CD14-positive monocyte (primary cell): ENCODE data around the gene CMPK1. TPM values are rescaled to one million over a fixed set of nuclear protein-coding genes. Genes with fewer than 3 reads are reported as not detected.

Source experiments
- DNase-seq, 3 donors: peaks; one replicate each; pipeline ENCODE4 v3.0.0-alpha.2; 2011 to 2022
- H2AFZ ChIP-seq: 2 replicates; pipeline ENCODE4 v1.6.0; 2012; ENCODE audit warnings: mild to moderate bottlenecking, low read depth, low read length, inconsistent platforms; ENCODE audit not compliant: insufficient read depth, poor library complexity, severe bottlenecking
- H3K27ac ChIP-seq, 2 donors: 1 replicate in 1 of 2; 2 replicates in 1 of 2; pipeline ENCODE4 v1.5.1; 2012 to 2013; ENCODE audit warnings: low read length in 2 of 2, control low read depth in 1 of 2, inconsistent platforms in 1 of 2, low read depth in 1 of 2, mild to moderate bottlenecking in 1 of 2
- H3K27me3 ChIP-seq, 2 donors: one replicate each; pipeline versions ENCODE4 v1.6.0 to v1.6.1; 2011 to 2013; ENCODE audit warnings: low read length in 2 of 2; ENCODE audit not compliant: control insufficient read depth in 2 of 2, insufficient read depth in 2 of 2
- H3K36me3 ChIP-seq, 2 donors: replicated peaks in 1 of 2; 1 replicate in 1 of 2; 2 replicates in 1 of 2; pipeline versions ENCODE4 v1.5.1 to v1.6.1; 2012 to 2013; ENCODE audit warnings: low read length in 2 of 2, control low read depth in 1 of 2, inconsistent platforms in 1 of 2, mild to moderate bottlenecking in 1 of 2; ENCODE audit not compliant: insufficient read depth in 2 of 2, control insufficient read depth in 1 of 2
- H3K4me1 ChIP-seq, 2 donors: 1 replicate in 1 of 2; 2 replicates in 1 of 2; pipeline versions ENCODE4 v1.5.1 to v1.6.1; 2012 to 2013; ENCODE audit warnings: low read length in 2 of 2, control low read depth in 1 of 2, inconsistent platforms in 1 of 2, mild to moderate bottlenecking in 1 of 2, moderate library complexity in 1 of 2; ENCODE audit not compliant: insufficient read depth in 2 of 2, control insufficient read depth in 1 of 2
- H3K4me2 ChIP-seq: replicated peaks from 2 replicates; pipeline ENCODE3; 2012; ENCODE audit warnings: low read length, moderate library complexity, mild to moderate bottlenecking; ENCODE audit not compliant: poor library complexity, severe bottlenecking; ENCODE audit errors: extremely low read depth
- H3K4me3 ChIP-seq, 3 experiments: fragments of 200-600 bp in 1 of 3; sonication (generic) in 1 of 3; replicated peaks in 1 of 3; 1 replicate in 2 of 3; 2 replicates in 1 of 3; pipeline ENCODE4 v1.5.1; 2011 to 2013; ENCODE audit warnings: low read length in 3 of 3, mild to moderate bottlenecking in 3 of 3, control low read depth in 2 of 3, low read depth in 2 of 3, inconsistent platforms in 1 of 3, moderate library complexity in 1 of 3
- H3K79me2 ChIP-seq: 2 replicates; pipeline ENCODE4 v1.6.0; 2012; ENCODE audit warnings: mild to moderate bottlenecking, control low read depth, inconsistent platforms, low read length, moderate library complexity; ENCODE audit not compliant: insufficient read depth
- H3K9ac ChIP-seq: 2 replicates; pipeline ENCODE4 v1.6.0; 2017; ENCODE audit warnings: low read length, mild to moderate bottlenecking; ENCODE audit not compliant: insufficient read depth, poor library complexity, severe bottlenecking
- H3K9me3 ChIP-seq, 2 donors: replicated peaks in 1 of 2; 1 replicate in 1 of 2; 2 replicates in 1 of 2; pipeline versions ENCODE4 v1.5.1 to v1.6.1; 2012 to 2013; ENCODE audit warnings: low read length in 2 of 2, control low read depth in 1 of 2; ENCODE audit not compliant: control insufficient read depth in 1 of 2, insufficient read depth in 1 of 2
- H4K20me1 ChIP-seq: 2 replicates; pipeline ENCODE4 v1.6.0; 2012; ENCODE audit warnings: mild to moderate bottlenecking, low read length, control low read depth, moderate library complexity; ENCODE audit not compliant: insufficient read depth
- H3K27ac Mint-ChIP-seq, 7 donors: one replicate each; pipeline ENCODE4 v1.8.0; 2020; ENCODE audit warnings: mild to moderate bottlenecking in 7 of 7, mixed read lengths in 7 of 7, moderate library complexity in 6 of 7, inconsistent platforms in 2 of 7
- H3K27me3 Mint-ChIP-seq, 3 donors: one replicate each; pipeline ENCODE4 v1.8.0; 2021 to 2022; ENCODE audit warnings: low read depth in 3 of 3, mild to moderate bottlenecking in 3 of 3, mixed read lengths in 3 of 3, moderate library complexity in 3 of 3, inconsistent platforms in 1 of 3
- H3K36me3 Mint-ChIP-seq, 2 donors: one replicate each; pipeline ENCODE4 v1.8.0; 2020; ENCODE audit warnings: mixed read lengths in 2 of 2, inconsistent platforms in 1 of 2, mild to moderate bottlenecking in 1 of 2
- H3K4me1 Mint-ChIP-seq: one replicate; pipeline ENCODE4 v1.8.0; 2020; ENCODE audit warnings: mild to moderate bottlenecking, mixed read lengths
- H3K4me3 Mint-ChIP-seq, 2 donors: one replicate each; pipeline ENCODE4 v1.8.0; 2020; ENCODE audit warnings: mild to moderate bottlenecking in 2 of 2, mixed read lengths in 2 of 2, moderate library complexity in 1 of 2
- H3K9me3 Mint-ChIP-seq, 7 donors: one replicate each; pipeline ENCODE4 v1.8.0; 2020 to 2022; ENCODE audit warnings: mixed read lengths in 7 of 7, mild to moderate bottlenecking in 6 of 7, moderate library complexity in 6 of 7, inconsistent platforms in 2 of 7
- WGBS: methylation state at CpG from one replicate; pipeline ENCODE4 v1.1.5; 2013; ENCODE audit warnings: missing lambda C conversion rate; ENCODE audit not compliant: insufficient coverage; 5-methylcytosine and 5-hydroxymethylcytosine counted together
- intact Hi-C, 2 donors: fragments of 100-400 bp; cut with micrococcal nuclease; formaldehyde crosslinking; loops; one replicate each; pipeline versions ENCODE4 v1.15.0 to v1.15.1; 2023
- polyA plus RNA-seq, 3 donors: library from polyadenylated mRNA; depleted of rRNA in 1 of 3; unstranded in 2 of 3; stranded (reverse) in 1 of 3; fragments of 300-500 nt in 2 of 3; fragments of >200 nt in 1 of 3; fragmentation: Illumina TruSeq in 2 of 3; gene quantifications; 1 replicate in 2 of 3; 2 replicates in 1 of 3; pipeline ENCODE4 v1.2.3, GENCODE V29; 2012 to 2021
- TF ChIP-seq, protein P1 (sequence below): fragments of 200-600 bp; IDR thresholded peaks from one replicate; pipeline ENCODE4 v1.8.0; 2022; ENCODE audit warnings: antibody characterized with exemption, mild to moderate bottlenecking

CMPK1 gene
- polyA plus RNA-seq, 3 donors = 17.4 to 67.6 (median 65.2) TPM

DNA sequence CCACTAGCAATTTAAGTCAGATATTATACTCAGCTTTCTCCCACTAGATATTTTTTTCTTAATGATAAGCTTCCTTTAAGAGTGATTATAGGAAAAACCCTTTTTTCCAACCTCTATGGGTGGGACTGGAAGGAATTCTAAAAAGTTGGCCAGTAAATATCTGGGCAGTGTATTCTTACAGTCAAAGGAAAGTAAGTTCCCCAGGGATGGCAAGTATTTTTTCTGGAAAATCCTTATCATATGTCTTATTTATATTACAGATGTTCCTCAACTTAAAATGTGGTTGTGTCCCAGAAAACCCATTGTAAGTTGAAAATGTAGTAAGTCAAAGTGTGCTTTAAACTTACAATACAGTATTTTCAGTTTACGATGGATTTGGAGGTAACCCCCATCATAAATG, 29.2 kb downstream of the CMPK1 start:
- no CpG with 5 or more reads among the region's 1 CpG for WGBS
- Histone ChIP-seq H2AFZ (no peak overlapping the region), H3K36me3 (no peaks in the 10 kb centered on the region), H3K4me3 (no peak overlapping the region), H3K27ac (no peak overlapping the region), H3K27me3 (no peaks in the 10 kb centered on the region), H3K4me2 (no peak overlapping the region), H3K79me2 (peaks cover 32% of the 10 kb centered on the region), H3K9me3 (no peaks in the 10 kb centered on the region), H4K20me1 (peaks cover 45% of the 10 kb centered on the region), H3K9ac (no peak overlapping the region), H3K4me1 (no peaks in the 10 kb centered on the region)
- DNase-seq = no peak
- Mint-ChIP-seq H3K36me3 (peaks cover 2 to 8% of the 10 kb centered on the region in 2 donors), H3K4me1 (no peaks in the 10 kb centered on the region), H3K27ac (no peak overlapping the region), H3K9me3 (peaks cover 0 to 1% (median 0%) of the 10 kb centered on the region in 7 donors), H3K4me3 (no peak overlapping the region), H3K27me3 (no peaks in the 10 kb centered on the region)
- TF ChIP-seq, protein P1, sequence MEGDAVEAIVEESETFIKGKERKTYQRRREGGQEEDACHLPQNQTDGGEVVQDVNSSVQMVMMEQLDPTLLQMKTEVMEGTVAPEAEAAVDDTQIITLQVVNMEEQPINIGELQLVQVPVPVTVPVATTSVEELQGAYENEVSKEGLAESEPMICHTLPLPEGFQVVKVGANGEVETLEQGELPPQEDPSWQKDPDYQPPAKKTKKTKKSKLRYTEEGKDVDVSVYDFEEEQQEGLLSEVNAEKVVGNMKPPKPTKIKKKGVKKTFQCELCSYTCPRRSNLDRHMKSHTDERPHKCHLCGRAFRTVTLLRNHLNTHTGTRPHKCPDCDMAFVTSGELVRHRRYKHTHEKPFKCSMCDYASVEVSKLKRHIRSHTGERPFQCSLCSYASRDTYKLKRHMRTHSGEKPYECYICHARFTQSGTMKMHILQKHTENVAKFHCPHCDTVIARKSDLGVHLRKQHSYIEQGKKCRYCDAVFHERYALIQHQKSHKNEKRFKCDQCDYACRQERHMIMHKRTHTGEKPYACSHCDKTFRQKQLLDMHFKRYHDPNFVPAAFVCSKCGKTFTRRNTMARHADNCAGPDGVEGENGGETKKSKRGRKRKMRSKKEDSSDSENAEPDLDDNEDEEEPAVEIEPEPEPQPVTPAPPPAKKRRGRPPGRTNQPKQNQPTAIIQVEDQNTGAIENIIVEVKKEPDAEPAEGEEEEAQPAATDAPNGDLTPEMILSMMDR = no peak
- intact Hi-C loops = no loop called here

DNA sequence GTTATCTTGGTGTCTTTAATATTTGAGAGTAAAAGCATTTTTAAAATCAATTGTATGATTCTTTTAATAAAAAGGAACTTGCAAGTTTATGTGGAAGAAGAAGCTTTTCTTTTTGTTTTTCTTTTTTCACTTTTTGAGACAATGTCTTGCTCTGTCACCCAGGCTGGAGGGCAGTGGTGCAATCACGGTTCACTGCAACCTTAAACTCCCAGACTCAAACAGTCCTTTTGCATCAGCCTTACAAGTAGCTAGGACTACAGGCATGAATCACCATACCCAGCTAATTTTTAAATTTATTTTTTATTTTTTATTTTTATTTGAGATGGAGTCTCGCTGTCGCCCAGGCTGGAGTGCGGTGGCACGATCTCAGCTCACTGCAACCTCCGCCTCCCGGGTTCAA, 34.1 kb downstream of the CMPK1 start:
- intact Hi-C loops = no loop called here
- H3K4me1 ChIP-seq = no peaks in the 10 kb centered on the region

More for the DNA sequence above, 34.1 kb downstream of the CMPK1 start:
- Histone ChIP-seq H3K36me3 (peaks cover 27 to 44% of the 10 kb centered on the region in 2 donors), H3K27ac (no peak overlapping the region), H2AFZ (no peak overlapping the region), H3K9ac (no peak overlapping the region), H3K9me3 (no peaks in the 10 kb centered on the region), H3K27me3 (no peaks in the 10 kb centered on the region), H3K4me2 (no peak overlapping the region), H3K79me2 (peaks cover 13% of the 10 kb centered on the region), H3K4me3 (no peak overlapping the region), H4K20me1 (peaks cover 15% of the 10 kb centered on the region)
- no peak for DNase-seq
- Mint-ChIP-seq H3K27me3 (no peaks in the 10 kb centered on the region), H3K4me3 (no peak overlapping the region), H3K36me3 (peaks cover 32 to 47% of the 10 kb centered on the region in 2 donors), H3K27ac (no peak overlapping the region), H3K9me3 (no peaks in the 10 kb centered on the region), H3K4me1 (no peaks in the 10 kb centered on the region)
- no CpG with 5 or more reads among the region's 7 CpGs for WGBS
- TF ChIP-seq, protein P1 = no peak
